Esophagus (tissue), 2 donors: ENCODE data around the gene ATP9B. TPM values are rescaled to one million over a fixed set of nuclear protein-coding genes. Genes with fewer than 3 reads are reported as not detected.

Experiments used
- H3K27ac ChIP-seq, 2 donors: one replicate each; pipeline ENCODE4 v1.5.1; 2013; ENCODE audit warnings: low read depth in 2 of 2, mild to moderate bottlenecking in 2 of 2, inconsistent platforms in 1 of 2, low read length in 1 of 2, moderate library complexity in 1 of 2
- H3K27me3 ChIP-seq, 2 donors: one replicate each; pipeline ENCODE4 v1.6.1; 2013; ENCODE audit warnings: low read length in 2 of 2, control low read depth in 1 of 2, mild to moderate bottlenecking in 1 of 2; ENCODE audit not compliant: insufficient read depth in 2 of 2, control insufficient read depth in 1 of 2
- H3K36me3 ChIP-seq, 2 donors: one replicate each; pipeline ENCODE4 v1.6.1; 2013; ENCODE audit warnings: low read length in 1 of 2; ENCODE audit not compliant: control insufficient read depth in 2 of 2, insufficient read depth in 2 of 2
- H3K4me1 ChIP-seq, 2 donors: one replicate each; pipeline ENCODE4 v1.6.1; 2013; ENCODE audit warnings: low read length in 1 of 2; ENCODE audit not compliant: control insufficient read depth in 2 of 2, insufficient read depth in 2 of 2
- H3K4me3 ChIP-seq, 2 donors: one replicate each; pipeline ENCODE4 v1.5.1; 2013; ENCODE audit warnings: low read length in 2 of 2, mild to moderate bottlenecking in 2 of 2, low read depth in 1 of 2, moderate library complexity in 1 of 2
- H3K9me3 ChIP-seq, 2 donors: one replicate each; pipeline ENCODE4 v1.6.1; 2013; ENCODE audit warnings: mild to moderate bottlenecking in 2 of 2, low read depth in 1 of 2, low read length in 1 of 2, moderate library complexity in 1 of 2; ENCODE audit not compliant: control insufficient read depth in 2 of 2, insufficient read depth in 1 of 2
- WGBS, 2 donors: extraction: QIAGEN DNeasy Blood & Tissue Kit; methylation state at CpG; one replicate each; pipeline ENCODE4 v1.1.7; 2013; 5-methylcytosine and 5-hydroxymethylcytosine counted together
- polyA plus RNA-seq, 2 donors: library from polyadenylated mRNA; stranded (reverse); fragments of 200-250 nt; gene quantifications; one replicate each; pipeline ENCODE4 v1.2.3, GENCODE V29; 2013
- donor health status: healthy with polysubstance abuse.
- donor health status: Bipolar disorder and iron deficiency.

Gene ATP9B
- polyA plus RNA-seq, 2 donors: 9.6 to 10.5 TPM

GRCh38 chr18:79047556-79048244 is 21.5 kb upstream of the ATP9B start:
- H3K27me3 ChIP-seq: peaks cover 0 to 3% of the 10 kb centered on the region in 2 donors
- WGBS, 2 donors: 89 to 90% methylated on average over 36 of the region's 36 CpGs
- H3K36me3 ChIP-seq: no peaks in the 10 kb centered on the region
- H3K9me3 ChIP-seq: no peaks in the 10 kb centered on the region
- H3K4me3 ChIP-seq: no peak overlapping the region
- H3K4me1 ChIP-seq: no peaks in the 10 kb centered on the region
- no peak overlapping the region for H3K27ac ChIP-seq

- 85 to 88% methylated on average over 8 of the region's 8 CpGs for WGBS, 2 donors
- H3K36me3 ChIP-seq: no peaks in the 10 kb centered on the region
- no peak overlapping the region for H3K4me3 ChIP-seq
- H3K9me3 ChIP-seq: no peaks in the 10 kb centered on the region
- no peaks in the 10 kb centered on the region for H3K4me1 ChIP-seq
- H3K27me3 ChIP-seq: peaks cover 0 to 3% of the 10 kb centered on the region in 2 donors
- no peak overlapping the region for H3K27ac ChIP-seq
These were observed 21.0 kb upstream of the ATP9B start for GRCh38 chr18:79048245-79048632.

GRCh38 chr18:79049506-79049905 is 19.7 kb upstream of the ATP9B start:
- WGBS, 2 donors: 88 to 93% methylated on average over 3 of the region's 3 CpGs
- no peaks in the 10 kb centered on the region for H3K9me3 ChIP-seq

GRCh38 chr18:79050005-79050404 is 19.2 kb upstream of the ATP9B start:
- no peak overlapping the region for H3K27ac ChIP-seq
- H3K4me3 ChIP-seq: no peak overlapping the region
- H3K36me3 ChIP-seq: no peaks in the 10 kb centered on the region
- H3K27me3 ChIP-seq: peaks cover 0 to 3% of the 10 kb centered on the region in 2 donors
- 90 to 91% methylated on average over 5 of the region's 5 CpGs for WGBS, 2 donors
- no peaks in the 10 kb centered on the region for H3K4me1 ChIP-seq
- no peaks in the 10 kb centered on the region for H3K9me3 ChIP-seq

More at GRCh38 chr18:79049506-79049905, 19.7 kb upstream of the ATP9B start:
- no peaks in the 10 kb centered on the region for H3K36me3 ChIP-seq
- no peak overlapping the region for H3K4me3 ChIP-seq
- no peaks in the 10 kb centered on the region for H3K4me1 ChIP-seq
- peaks cover 0 to 3% of the 10 kb centered on the region in 2 donors for H3K27me3 ChIP-seq
- no peak overlapping the region for H3K27ac ChIP-seq

- H3K4me1 ChIP-seq: no peaks in the 10 kb centered on the region
- no peaks in the 10 kb centered on the region for H3K27me3 ChIP-seq
- peaks cover 0 to 6% of the 10 kb centered on the region in 2 donors for H3K9me3 ChIP-seq
- no peak overlapping the region for H3K4me3 ChIP-seq
- peaks cover 0 to 3% of the 10 kb centered on the region in 2 donors for H3K36me3 ChIP-seq
- no peak overlapping the region for H3K27ac ChIP-seq
- 91 to 92% methylated on average over 9 of the region's 9 CpGs for WGBS, 2 donors
These were observed 12.3 kb upstream of the ATP9B start for GRCh38 chr18:79056827-79057367.

- peaks cover 0 to 6% of the 10 kb centered on the region in 2 donors for H3K9me3 ChIP-seq
- 38 to 61% methylated on average over 2 of the region's 2 CpGs for WGBS, 2 donors
- H3K27me3 ChIP-seq: no peaks in the 10 kb centered on the region
- no peaks in the 10 kb centered on the region for H3K4me1 ChIP-seq
- no peak overlapping the region for H3K4me3 ChIP-seq
- peaks cover 0 to 3% of the 10 kb centered on the region in 2 donors for H3K36me3 ChIP-seq
- H3K27ac ChIP-seq: no peak overlapping the region
These were observed 11.2 kb upstream of the ATP9B start for GRCh38 chr18:79058007-79058406.

- no peaks in the 10 kb centered on the region for H3K4me1 ChIP-seq
- H3K4me3 ChIP-seq: no peak overlapping the region
- H3K27me3 ChIP-seq: no peaks in the 10 kb centered on the region
- no peaks in the 10 kb centered on the region for H3K36me3 ChIP-seq
- peaks cover 0 to 21% of the 10 kb centered on the region in 2 donors for H3K9me3 ChIP-seq
- 52 to 61% methylated on average over 9 of the region's 9 CpGs for WGBS, 2 donors
- H3K27ac ChIP-seq: peak overlapping the region; percentile 62 to 84
These were observed 6.4 kb upstream of the ATP9B start for GRCh38 chr18:79062806-79063205.

- WGBS, 2 donors: 79 to 86% methylated on average over 5 of the region's 5 CpGs
- Histone ChIP-seq H3K27me3 (no peaks in the 10 kb centered on the region), H3K9me3 (peaks cover 0 to 21% of the 10 kb centered on the region in 2 donors), H3K27ac (no peak overlapping the region), H3K4me1 (peaks cover 0 to 5% of the 10 kb centered on the region in 2 donors), H3K36me3 (no peaks in the 10 kb centered on the region), H3K4me3 (no peak overlapping the region)
These were observed 5.0 kb upstream of the ATP9B start for GRCh38 chr18:79064228-79064627.

- no peak overlapping the region for H3K27ac ChIP-seq
- no peak overlapping the region for H3K4me3 ChIP-seq
- WGBS, 2 donors: 90 to 92% methylated on average over 2 of the region's 2 CpGs
- H3K9me3 ChIP-seq: peaks cover 0 to 21% of the 10 kb centered on the region in 2 donors
- no peaks in the 10 kb centered on the region for H3K36me3 ChIP-seq
- H3K4me1 ChIP-seq: peaks cover 0 to 5% of the 10 kb centered on the region in 2 donors
- H3K27me3 ChIP-seq: no peaks in the 10 kb centered on the region
These were observed 3.4 kb upstream of the ATP9B start for GRCh38 chr18:79065802-79066201.

- Histone ChIP-seq H3K27ac (no peak overlapping the region), H3K9me3 (peaks cover 0 to 21% of the 10 kb centered on the region in 2 donors), H3K4me1 (peaks cover 0 to 5% of the 10 kb centered on the region in 2 donors), H3K36me3 (no peaks in the 10 kb centered on the region), H3K4me3 (no peak overlapping the region), H3K27me3 (no peaks in the 10 kb centered on the region)
- 96 to 97% methylated on average over 4 of the region's 4 CpGs for WGBS, 2 donors
These were observed 1.6 kb upstream of the ATP9B start for GRCh38 chr18:79067611-79068010.
